Keratinocyte (primary cell): ENCODE results near the gene CHL1. TPM values are rescaled to one million over a fixed set of nuclear protein-coding genes. Genes with fewer than 3 reads are reported as not detected.

Experiments
- DNase-seq: peaks from one replicate; pipeline ENCODE4 v3.0.0-alpha.2; 2011; ENCODE audit warnings: low read depth, missing footprints, low spot score
- FAIRE-seq: peaks from 2 replicates; lab custom pipeline; 2011; peaks lifted over from hg19 to GRCh38; lab: Jason Lieb, UNC
- H2AFZ ChIP-seq: 2 replicates; pipeline ENCODE4 v1.6.0; 2012; ENCODE audit warnings: low read length, control low read depth, inconsistent platforms; ENCODE audit not compliant: control insufficient read depth
- H3K27ac ChIP-seq: 2 replicates; pipeline ENCODE4 v1.5.1; 2011; ENCODE audit warnings: low read length; ENCODE audit not compliant: control insufficient read depth, insufficient read depth
- H3K27me3 ChIP-seq: 3 replicates; pipeline ENCODE4 v1.6.0; 2011; ENCODE audit warnings: low read length; ENCODE audit not compliant: control insufficient read depth, insufficient read depth; ENCODE audit errors: extremely low read depth
- H3K36me3 ChIP-seq, 2 experiments: 2 replicates in 1 of 2; 3 replicates in 1 of 2; pipeline ENCODE4 v1.5.1; 2011; ENCODE audit warnings: low read length in 2 of 2, mild to moderate bottlenecking in 1 of 2; ENCODE audit not compliant: control insufficient read depth in 2 of 2, insufficient read depth in 2 of 2; ENCODE audit errors: extremely low read depth in 1 of 2
- H3K4me1 ChIP-seq: 3 replicates; pipeline ENCODE4 v1.5.1; 2011; ENCODE audit warnings: low read length; ENCODE audit not compliant: control insufficient read depth, insufficient read depth; ENCODE audit errors: extremely low read depth
- H3K4me2 ChIP-seq: 3 replicates; pipeline ENCODE4 v1.6.0; 2011; ENCODE audit warnings: low read depth, low read length; ENCODE audit not compliant: control insufficient read depth, insufficient read depth; ENCODE audit errors: extremely low read depth
- H3K4me3 ChIP-seq, 3 experiments: fragments of 200-600 bp in 1 of 3; sonication (generic) in 1 of 3; 2 replicates in 2 of 3; 3 replicates in 1 of 3; pipeline ENCODE4 v1.5.1; 2011 to 2016; ENCODE audit warnings: low read length in 3 of 3, mild to moderate bottlenecking in 3 of 3, control low read depth in 2 of 3, inconsistent platforms in 1 of 3, low read depth in 1 of 3, mixed read lengths in 1 of 3, mixed run types in 1 of 3, moderate library complexity in 1 of 3; ENCODE audit not compliant: control insufficient read depth in 2 of 3, insufficient read depth in 2 of 3; ENCODE audit errors: extremely low read depth in 1 of 3
- H3K79me2 ChIP-seq: 2 replicates; pipeline ENCODE4 v1.6.0; 2012; ENCODE audit warnings: low read length; ENCODE audit not compliant: control insufficient read depth, insufficient read depth
- H3K9ac ChIP-seq: 3 replicates; pipeline ENCODE4 v1.6.0; 2011; ENCODE audit warnings: low read length; ENCODE audit not compliant: control insufficient read depth, insufficient read depth; ENCODE audit errors: extremely low read depth
- H3K9me1 ChIP-seq: 3 replicates; pipeline ENCODE4 v1.6.0; 2011; ENCODE audit warnings: low read length; ENCODE audit not compliant: control insufficient read depth, insufficient read depth; ENCODE audit errors: extremely low read depth
- H3K9me3 ChIP-seq: 2 replicates; pipeline ENCODE4 v1.5.1; 2012; ENCODE audit warnings: low read depth, low read length; ENCODE audit not compliant: control insufficient read depth
- H4K20me1 ChIP-seq: 3 replicates; pipeline ENCODE4 v1.6.0; 2011; ENCODE audit warnings: low read length; ENCODE audit not compliant: control insufficient read depth, insufficient read depth; ENCODE audit errors: extremely low read depth
- EZH2 ChIP-seq: IDR thresholded peaks from one replicate; pipeline ENCODE4 v1.6.1; 2012; ENCODE audit warnings: inconsistent platforms, mild to moderate bottlenecking, low read length, moderate library complexity
- dilution Hi-C: fragments of 300-500 bp; cut with MboI; formaldehyde crosslinking; loops from one replicate; pipeline ENCODE4 v1.7.0; 2020; ENCODE audit warnings: low sequenced_read_pairs; ENCODE audit not compliant: extremely low pct_ligation_motif_present
- polyA plus RNA-seq, 5 experiments: library from polyadenylated mRNA; depleted of rRNA in 3 of 5; stranded (reverse) in 3 of 5; stranded (forward) in 1 of 5; unstranded in 1 of 5; fragments of >200 nt; gene quantifications; 1 replicate in 1 of 5; 2 replicates in 3 of 5; 3 replicates in 1 of 5; pipeline versions ENCODE4 v1.2.1 to v1.2.3, GENCODE V29; 2011 to 2012; ENCODE audit warnings: missing spikeins in 2 of 5, low read depth in 1 of 5, low replicate concordance in 1 of 5
- TF ChIP-seq, protein P1 (sequence below), 3 experiments: IDR thresholded peaks in 1 of 3; conservative IDR thresholded peaks in 1 of 3; optimal IDR thresholded peaks in 1 of 3; 2 replicates in 2 of 3; 3 replicates in 1 of 3; pipeline versions ENCODE3 to v1.5.1; 2011; ENCODE audit warnings: low read length in 3 of 3, mild to moderate bottlenecking in 3 of 3, moderate library complexity in 2 of 3, control low read depth in 1 of 3, inconsistent platforms in 1 of 3; ENCODE audit not compliant: insufficient read depth in 2 of 3; ENCODE audit errors: extremely low read depth in 1 of 3

CHL1 gene
- polyA plus RNA-seq, 1 donor (not counting 4 experiments of a cell fraction or from before 2014, with no cell fraction given), result 0.04 TPM

DNA sequence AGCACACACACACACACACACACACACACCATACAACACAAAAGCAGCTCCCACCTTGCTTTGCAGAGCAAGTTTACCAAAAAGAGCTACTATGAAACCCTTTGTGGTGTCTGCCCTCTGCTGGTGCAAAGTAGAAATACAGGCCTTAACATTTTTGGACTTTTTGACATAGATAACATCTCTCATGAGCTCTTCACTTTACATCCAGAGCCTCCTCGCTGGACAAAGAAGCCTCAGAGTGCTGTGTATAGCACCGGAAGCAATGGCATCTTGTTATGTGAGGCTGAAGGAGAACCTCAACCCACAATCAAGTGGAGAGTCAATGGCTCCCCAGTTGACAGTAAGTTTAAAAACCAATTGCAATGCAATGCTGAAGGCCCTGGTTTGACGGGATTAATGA, 157.9 kb downstream of the CHL1 start:
- peak; percentile 51 for FAIRE-seq

DNA sequence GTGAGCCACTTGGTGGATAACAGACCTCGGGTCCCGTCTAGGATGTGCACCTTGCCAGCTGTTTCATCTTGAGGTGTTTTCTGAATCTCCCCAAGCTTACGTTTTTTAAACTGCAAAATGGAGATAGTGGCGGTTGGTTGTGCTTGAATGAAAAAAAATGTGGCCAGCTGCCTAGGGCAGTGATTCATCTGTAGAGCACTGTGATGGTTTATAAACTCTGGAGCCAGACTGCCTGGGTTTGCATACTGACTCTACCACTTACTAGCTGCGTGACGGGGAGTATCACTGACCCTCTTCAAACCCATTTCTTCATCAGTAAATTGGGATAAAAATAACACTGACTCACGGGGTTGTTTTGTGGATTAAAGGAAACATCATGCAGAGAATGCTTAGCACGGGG, 159.1 kb downstream of the CHL1 start:
- H3K9ac ChIP-seq, result no peak overlapping the region
- FAIRE-seq (no peak), DNase-seq (no peak)
- no peaks in the 10 kb centered on the region for H3K9me3 ChIP-seq
- dilution Hi-C loops, result no loop called here
- no peaks in the 10 kb centered on the region for H3K27me3 ChIP-seq
- TF ChIP-seq EZH2, result no peak
- TF ChIP-seq, protein P1, sequence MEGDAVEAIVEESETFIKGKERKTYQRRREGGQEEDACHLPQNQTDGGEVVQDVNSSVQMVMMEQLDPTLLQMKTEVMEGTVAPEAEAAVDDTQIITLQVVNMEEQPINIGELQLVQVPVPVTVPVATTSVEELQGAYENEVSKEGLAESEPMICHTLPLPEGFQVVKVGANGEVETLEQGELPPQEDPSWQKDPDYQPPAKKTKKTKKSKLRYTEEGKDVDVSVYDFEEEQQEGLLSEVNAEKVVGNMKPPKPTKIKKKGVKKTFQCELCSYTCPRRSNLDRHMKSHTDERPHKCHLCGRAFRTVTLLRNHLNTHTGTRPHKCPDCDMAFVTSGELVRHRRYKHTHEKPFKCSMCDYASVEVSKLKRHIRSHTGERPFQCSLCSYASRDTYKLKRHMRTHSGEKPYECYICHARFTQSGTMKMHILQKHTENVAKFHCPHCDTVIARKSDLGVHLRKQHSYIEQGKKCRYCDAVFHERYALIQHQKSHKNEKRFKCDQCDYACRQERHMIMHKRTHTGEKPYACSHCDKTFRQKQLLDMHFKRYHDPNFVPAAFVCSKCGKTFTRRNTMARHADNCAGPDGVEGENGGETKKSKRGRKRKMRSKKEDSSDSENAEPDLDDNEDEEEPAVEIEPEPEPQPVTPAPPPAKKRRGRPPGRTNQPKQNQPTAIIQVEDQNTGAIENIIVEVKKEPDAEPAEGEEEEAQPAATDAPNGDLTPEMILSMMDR (optimal IDR thresholded peaks at IDR 0.05 in 1 of 3, IDR thresholded peaks at IDR 0.05 in 1 of 3, conservative IDR thresholded peaks at IDR 0.05 in 1 of 3; ENCODE audit: extremely low read depth in 1 of 3, insufficient read depth in 2 of 3, low read length in 3 of 3), result no peak
- no peaks in the 10 kb centered on the region for H3K79me2 ChIP-seq
- H2AFZ ChIP-seq, result peak overlapping the region; percentile 48
- no peak overlapping the region for H3K27ac ChIP-seq
- H3K9me1 ChIP-seq, result no peaks in the 10 kb centered on the region
- no peaks in the 10 kb centered on the region for H3K36me3 ChIP-seq
- H3K4me3 ChIP-seq, result no peak overlapping the region
- H3K4me2 ChIP-seq, result no peak overlapping the region
- peaks cover 6% of the 10 kb centered on the region for H3K4me1 ChIP-seq
- H4K20me1 ChIP-seq, result no peaks in the 10 kb centered on the region

More for the DNA sequence above, 157.9 kb downstream of the CHL1 start:
- Histone ChIP-seq H4K20me1 (no peaks in the 10 kb centered on the region), H3K9me1 (no peaks in the 10 kb centered on the region), H3K4me1 (peaks cover 6% of the 10 kb centered on the region), H2AFZ (no peak overlapping the region), H3K4me2 (no peak overlapping the region), H3K36me3 (no peaks in the 10 kb centered on the region), H3K4me3 (no peak overlapping the region), H3K27ac (no peak overlapping the region), H3K9me3 (no peaks in the 10 kb centered on the region), H3K27me3 (no peaks in the 10 kb centered on the region), H3K79me2 (no peaks in the 10 kb centered on the region), H3K9ac (no peak overlapping the region)
- dilution Hi-C loops, result no loop called here
- TF ChIP-seq, protein P1 (optimal IDR thresholded peaks at IDR 0.05 in 1 of 3, IDR thresholded peaks at IDR 0.05 in 1 of 3, conservative IDR thresholded peaks at IDR 0.05 in 1 of 3; ENCODE audit: extremely low read depth in 1 of 3, insufficient read depth in 2 of 3, low read length in 3 of 3), result peak; percentile 54 to 80 (median 68)
- no peak for TF ChIP-seq EZH2
- no peak for DNase-seq
